Renal cortex interstitium (tissue), 11 donors: Measurements from ENCODE around the gene NTF4. TPM values are rescaled to one million over a fixed set of nuclear protein-coding genes. Genes with fewer than 3 reads are reported as not detected.
"Not testable (repeated sequence)": the region's sequence is repeated elsewhere in the genome, so short reads cannot be mapped to it uniquely, and the experiment has no call there.

Experiments
- DNase-seq, 11 donors: peaks; one replicate each; pipeline ENCODE4 v3.0.0-alpha.2; 2013; ENCODE audit warnings: low read depth in 9 of 11, low spot score in 4 of 11; ENCODE audit errors: extremely low read depth in 1 of 11
- polyA plus RNA-seq, 3 donors: library from polyadenylated mRNA; unstranded; fragments of 120-200 nt; gene quantifications; one replicate each; pipeline ENCODE4 v1.2.1, GENCODE V29; 2013; ENCODE audit not compliant: insufficient read length in 3 of 3

Gene NTF4
- polyA plus RNA-seq, 3 donors = 3.4 to 4.3 (median 4.2) TPM

DNA sequence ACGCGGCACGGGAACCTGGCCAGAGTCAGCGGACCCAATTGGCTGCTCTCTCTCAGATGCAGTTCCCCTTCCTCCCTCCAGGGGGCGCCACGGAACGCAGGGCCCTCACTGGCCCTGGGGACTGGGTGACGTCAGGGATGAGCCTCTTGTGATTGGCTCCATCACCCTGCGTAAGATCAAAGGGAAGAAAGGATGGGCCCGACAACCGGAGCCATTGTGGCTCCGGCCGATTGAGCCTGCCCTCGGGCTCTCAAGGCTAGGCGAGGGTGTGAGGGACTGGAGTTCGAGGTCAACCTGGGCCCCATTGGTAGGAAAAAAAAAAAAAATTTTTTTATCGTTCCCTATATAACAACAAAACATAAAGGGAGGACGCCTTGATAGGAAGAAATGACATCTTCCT, 27.8 kb downstream of the NTF4 start, which contains the start of gene CGB1:
Gene CGB1 (minus strand): TSS at position 81 of the 400 bp plus-strand sequence. CDS start 184 bp downstream, outside the sequence.
- DNase-seq = not testable (repeated sequence)

DNA sequence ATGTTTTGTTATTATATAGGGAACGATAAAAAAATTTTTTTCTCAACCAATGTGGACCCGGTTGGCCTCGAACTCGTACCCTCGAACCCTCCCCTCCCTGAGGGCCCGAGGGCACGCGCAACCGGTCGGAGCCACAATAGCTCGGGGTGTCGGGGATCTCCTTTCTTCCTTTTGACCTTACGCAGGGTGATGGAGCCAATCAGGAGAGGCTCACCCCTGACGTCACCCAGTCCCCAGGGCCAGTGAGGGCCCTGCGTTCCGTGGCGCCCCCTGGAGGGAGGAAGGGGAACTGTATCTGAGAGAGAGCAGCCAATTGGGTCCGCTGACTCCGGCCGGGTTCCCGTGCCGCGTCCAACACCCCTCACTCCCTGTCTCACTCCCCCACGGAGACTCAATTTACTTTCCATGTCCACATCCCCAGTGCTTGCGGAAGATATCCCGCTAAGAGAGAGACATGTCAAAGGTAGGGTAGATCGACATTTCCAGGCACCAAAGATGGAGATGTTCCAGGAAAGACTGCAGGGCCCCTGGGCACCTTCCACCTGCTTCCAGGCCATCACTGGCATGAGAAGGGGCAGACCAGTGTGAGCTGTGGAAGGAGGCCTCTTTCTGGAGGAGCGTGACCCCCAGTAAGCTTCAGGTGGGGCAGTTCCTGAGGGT, 32.8 kb downstream of the NTF4 start, which contains the start of gene CGB2:
Gene CGB2 (plus strand): TSS at position 249 of the 660 bp plus-strand sequence. CDS start 206 bp downstream, at position 455.
- DNase-seq = not testable (repeated sequence)

GRCh38 chr19:49030323-49030722, 34.3 kb downstream of the NTF4 start:
- DNase-seq = not testable (repeated sequence)

GRCh38 chr19:49029749-49030148, 34.9 kb downstream of the NTF4 start:
- not testable (repeated sequence) for DNase-seq

GRCh38 chr19:49028686-49029085, 35.9 kb downstream of the NTF4 start:
- not testable (repeated sequence) for DNase-seq

GRCh38 chr19:49025599-49025998, 39.0 kb downstream of the NTF4 start:
- DNase-seq = not testable (repeated sequence)

DNA sequence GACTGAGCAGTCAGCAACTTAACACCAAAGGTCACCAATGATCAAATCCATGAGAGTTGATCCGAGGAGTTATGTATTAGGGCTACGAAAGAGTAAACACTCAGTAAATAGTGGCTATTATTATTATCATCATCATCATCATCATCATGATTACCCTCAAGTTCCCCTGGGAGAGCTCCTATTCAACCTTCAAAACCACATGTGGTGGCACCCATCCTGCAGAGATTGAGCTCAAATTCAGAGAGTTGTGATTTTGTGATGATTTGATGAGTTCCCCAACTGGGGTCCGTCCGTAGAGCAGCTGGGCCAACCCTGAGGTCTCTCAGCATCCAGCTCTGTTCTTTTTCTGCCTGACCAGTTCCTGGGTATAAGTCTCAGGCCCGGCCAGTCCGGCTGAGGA, 39.5 kb downstream of the NTF4 start:
- not testable (repeated sequence) for DNase-seq

GRCh38 chr19:49024233-49024632, 40.4 kb downstream of the NTF4 start, which contains the start of gene CGB3:
Gene CGB3, minus strand, starts transcription at chr19:49024333. Its CDS starts 362 bp downstream, at chr19:49023971.
- DNase-seq = not testable (repeated sequence)

GRCh38 chr19:49022116-49022515, 42.5 kb downstream of the NTF4 start:
- DNase-seq = no peak

GRCh38 chr19:49020931-49021895, 43.4 kb downstream of the NTF4 start:
- no peak for DNase-seq

DNA sequence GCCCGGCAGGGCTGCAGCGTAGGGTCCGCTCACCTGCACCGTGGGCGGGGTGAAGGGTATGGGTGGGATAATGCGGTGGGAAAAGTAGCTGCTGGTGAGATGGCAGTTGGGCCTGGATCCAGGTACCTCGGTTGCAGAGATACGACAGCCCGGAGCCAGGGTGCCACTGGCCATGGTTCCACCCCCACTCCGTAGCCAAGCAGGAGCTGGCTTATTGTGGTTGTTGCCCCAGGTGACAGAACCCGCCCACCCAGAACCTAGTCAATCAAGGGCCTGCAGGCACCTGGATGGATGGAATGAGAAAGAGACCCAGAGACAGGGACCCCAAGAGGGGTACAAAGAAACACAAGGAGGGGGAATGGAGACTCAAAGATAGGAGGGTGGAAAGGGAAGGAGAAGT, 44.3 kb downstream of the NTF4 start:
- no peak for DNase-seq

GRCh38 chr19:49019242-49019932, 45.2 kb downstream of the NTF4 start:
- peak in 3 of 11 donors; percentile 22 to 54 (median 48) for DNase-seq

GRCh38 chr19:49018388-49019241, 46.0 kb downstream of the NTF4 start:
- DNase-seq = not testable (repeated sequence)

- peak in 1 of 11 donors; percentile 17 for DNase-seq
Measured at GRCh38 chr19:49017666-49018351, 46.8 kb downstream of the NTF4 start.

- DNase-seq = no peak
Measured at GRCh38 chr19:49017041-49017665, 47.5 kb downstream of the NTF4 start, which contains the start of gene LHB. Gene LHB, minus strand, starts transcription at chr19:49017091. Its CDS starts 10 bp downstream, at chr19:49017081.

DNA sequence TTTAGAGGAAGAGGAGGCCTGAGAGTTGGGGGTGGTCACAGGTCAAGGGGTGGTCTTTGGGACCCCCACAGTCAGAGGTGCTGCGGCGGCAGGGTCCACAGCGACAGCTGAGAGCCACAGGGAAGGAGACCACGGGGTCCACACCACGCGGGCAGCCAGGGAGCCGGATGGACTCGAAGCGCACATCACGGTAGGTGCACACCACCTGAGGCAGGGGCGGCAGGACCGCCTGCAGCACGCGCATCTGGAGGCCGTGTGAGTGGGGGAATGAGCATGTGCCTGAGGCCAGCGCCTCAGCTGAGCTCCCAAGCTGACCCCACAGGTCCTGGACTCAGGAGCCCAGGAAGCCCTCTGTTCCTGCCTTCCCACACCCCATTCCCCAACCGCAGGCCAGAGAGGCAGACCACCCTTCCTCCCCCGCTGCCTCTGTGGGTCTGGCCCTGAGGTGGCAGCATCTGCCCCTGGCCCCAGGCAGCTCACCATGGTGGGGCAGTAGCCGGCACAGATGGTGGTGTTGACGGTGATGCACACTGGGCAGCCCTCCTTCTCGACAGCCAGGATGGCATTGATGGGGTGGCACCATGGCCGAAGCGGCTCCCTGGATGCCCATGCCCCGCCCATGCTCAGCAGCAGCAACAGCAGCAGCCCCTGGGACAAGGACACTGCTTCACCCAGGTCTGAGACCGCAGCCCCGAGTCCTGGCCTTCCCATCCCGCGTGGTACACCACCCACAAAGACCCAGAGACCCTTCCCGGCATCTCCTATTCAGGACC, 48.4 kb downstream of the NTF4 start:
- DNase-seq = no peak
